Measurements from ENCODE around the gene EPHB2. TPM values are rescaled to one million over a fixed set of nuclear protein-coding genes. Genes with fewer than 3 reads are reported as not detected.

Gene EPHB2
- total RNA-seq, 2 donors from 2014 or later = not detected

GRCh38 chr1:22906968-22907367, 196.3 kb downstream of the EPHB2 start:
- ATAC-seq = no peak
- Mint-ChIP-seq H3K27me3 (peaks cover 8 to 9% of the 10 kb centered on the region in 2 donors), H3K4me1 (ENCODE audit: low read depth in 2 of 2) (no peaks in the 10 kb centered on the region), H3K9me3 (no peaks in the 10 kb centered on the region), H3K4me3 (no peak overlapping the region), H3K27ac (no peak overlapping the region), H3K36me3 (no peaks in the 10 kb centered on the region)
- DNase-seq (ENCODE audit: low spot score) = no peak

GRCh38 chr1:22907528-22907927, 196.9 kb downstream of the EPHB2 start:
- Mint-ChIP-seq H3K9me3 (no peaks in the 10 kb centered on the region), H3K4me3 (no peak overlapping the region), H3K36me3 (no peaks in the 10 kb centered on the region), H3K27me3 (peaks cover 4 to 5% of the 10 kb centered on the region in 2 donors), H3K27ac (no peak overlapping the region), H3K4me1 (ENCODE audit: low read depth in 2 of 2) (no peaks in the 10 kb centered on the region)
- DNase-seq (ENCODE audit: low spot score) = no peak
- no peak for ATAC-seq

- Mint-ChIP-seq H3K27me3 (peaks cover 0 to 3% of the 10 kb centered on the region in 2 donors), H3K4me1 (ENCODE audit: low read depth in 2 of 2) (no peaks in the 10 kb centered on the region), H3K27ac (no peak overlapping the region), H3K9me3 (no peaks in the 10 kb centered on the region), H3K4me3 (no peak overlapping the region), H3K36me3 (no peaks in the 10 kb centered on the region)
- DNase-seq (ENCODE audit: low spot score) (no peak), ATAC-seq (no peak)
These were observed 198.3 kb downstream of the EPHB2 start for GRCh38 chr1:22908880-22909426.

GRCh38 chr1:22910286-22910685, 199.6 kb downstream of the EPHB2 start:
- H3K36me3 Mint-ChIP-seq = no peaks in the 10 kb centered on the region
- H3K27ac Mint-ChIP-seq = no peak overlapping the region
- DNase-seq (ENCODE audit: low spot score) = no peak
- H3K4me1 Mint-ChIP-seq (ENCODE audit: low read depth in 2 of 2) = no peaks in the 10 kb centered on the region
- ATAC-seq = no peak
- no peaks in the 10 kb centered on the region for H3K9me3 Mint-ChIP-seq
- H3K4me3 Mint-ChIP-seq = no peak overlapping the region
- H3K27me3 Mint-ChIP-seq = peaks cover 0 to 5% of the 10 kb centered on the region in 2 donors

GRCh38 chr1:22910986-22911651, 200.5 kb downstream of the EPHB2 start:
- Mint-ChIP-seq H3K4me3 (no peak overlapping the region), H3K4me1 (ENCODE audit: low read depth in 2 of 2) (no peaks in the 10 kb centered on the region), H3K27me3 (peaks cover 0 to 10% of the 10 kb centered on the region in 2 donors), H3K36me3 (no peaks in the 10 kb centered on the region), H3K27ac (no peak overlapping the region), H3K9me3 (no peaks in the 10 kb centered on the region)
- DNase-seq (ENCODE audit: low spot score) (no peak), ATAC-seq (no peak)

GRCh38 chr1:22912311-22912710, 201.7 kb downstream of the EPHB2 start:
- Mint-ChIP-seq H3K36me3 (no peaks in the 10 kb centered on the region), H3K4me3 (no peak overlapping the region), H3K27me3 (peaks cover 0 to 10% of the 10 kb centered on the region in 2 donors), H3K27ac (no peak overlapping the region), H3K4me1 (ENCODE audit: low read depth in 2 of 2) (no peaks in the 10 kb centered on the region), H3K9me3 (no peaks in the 10 kb centered on the region)
- no peak for ATAC-seq
- DNase-seq (ENCODE audit: low spot score) = no peak

- Mint-ChIP-seq H3K27me3 (peaks cover 0 to 14% of the 10 kb centered on the region in 2 donors), H3K27ac (no peak overlapping the region)
- no peak for ATAC-seq
These were observed 202.9 kb downstream of the EPHB2 start for GRCh38 chr1:22913421-22914141.

GRCh38 chr1:22914156-22914555, 203.5 kb downstream of the EPHB2 start:
- H3K27ac Mint-ChIP-seq = no peak overlapping the region
- no peaks in the 10 kb centered on the region for H3K4me1 Mint-ChIP-seq (ENCODE audit: low read depth in 2 of 2)
- H3K4me3 Mint-ChIP-seq = no peak overlapping the region
- DNase-seq (ENCODE audit: low spot score) (no peak), ATAC-seq (no peak)
- peaks cover 0 to 14% of the 10 kb centered on the region in 2 donors for H3K27me3 Mint-ChIP-seq
- no peaks in the 10 kb centered on the region for H3K9me3 Mint-ChIP-seq
- no peaks in the 10 kb centered on the region for H3K36me3 Mint-ChIP-seq

More at GRCh38 chr1:22913421-22914141, 202.9 kb downstream of the EPHB2 start:
- no peak for DNase-seq (ENCODE audit: low spot score)
- no peaks in the 10 kb centered on the region for H3K4me1 Mint-ChIP-seq (ENCODE audit: low read depth in 2 of 2)
- H3K36me3 Mint-ChIP-seq = no peaks in the 10 kb centered on the region
- H3K9me3 Mint-ChIP-seq = no peaks in the 10 kb centered on the region
- H3K4me3 Mint-ChIP-seq = no peak overlapping the region

GRCh38 chr1:22914633-22915217, 204.1 kb downstream of the EPHB2 start:
- Mint-ChIP-seq H3K4me3 (no peak overlapping the region), H3K4me1 (ENCODE audit: low read depth in 2 of 2) (no peaks in the 10 kb centered on the region), H3K27ac (no peak overlapping the region), H3K36me3 (no peaks in the 10 kb centered on the region), H3K9me3 (no peaks in the 10 kb centered on the region), H3K27me3 (peaks cover 0 to 14% of the 10 kb centered on the region in 2 donors)
- no peak for ATAC-seq
- DNase-seq (ENCODE audit: low spot score) = no peak

- ATAC-seq (no peak), DNase-seq (ENCODE audit: low spot score) (no peak)
- no peaks in the 10 kb centered on the region for H3K36me3 Mint-ChIP-seq
- H3K4me3 Mint-ChIP-seq = no peak overlapping the region
- H3K27ac Mint-ChIP-seq = no peak overlapping the region
- no peaks in the 10 kb centered on the region for H3K9me3 Mint-ChIP-seq
- peaks cover 0 to 14% of the 10 kb centered on the region in 2 donors for H3K27me3 Mint-ChIP-seq
- no peaks in the 10 kb centered on the region for H3K4me1 Mint-ChIP-seq (ENCODE audit: low read depth in 2 of 2)
These were observed 204.6 kb downstream of the EPHB2 start for GRCh38 chr1:22915231-22915630.

- H3K36me3 Mint-ChIP-seq = no peaks in the 10 kb centered on the region
- H3K9me3 Mint-ChIP-seq = no peaks in the 10 kb centered on the region
- ATAC-seq = no peak
- H3K4me1 Mint-ChIP-seq (ENCODE audit: low read depth in 2 of 2) = no peaks in the 10 kb centered on the region
- H3K4me3 Mint-ChIP-seq = no peak overlapping the region
- H3K27ac Mint-ChIP-seq = no peak overlapping the region
- DNase-seq (ENCODE audit: low spot score) = no peak
- peaks cover 0 to 14% of the 10 kb centered on the region in 2 donors for H3K27me3 Mint-ChIP-seq
These were observed 205.3 kb downstream of the EPHB2 start for GRCh38 chr1:22915816-22916470.

- Mint-ChIP-seq H3K4me3 (no peak overlapping the region), H3K9me3 (no peaks in the 10 kb centered on the region), H3K27me3 (peaks cover 0 to 14% of the 10 kb centered on the region in 2 donors), H3K27ac (no peak overlapping the region), H3K4me1 (ENCODE audit: low read depth in 2 of 2) (no peaks in the 10 kb centered on the region), H3K36me3 (no peaks in the 10 kb centered on the region)
- ATAC-seq = no peak
- no peak for DNase-seq (ENCODE audit: low spot score)
These were observed 205.8 kb downstream of the EPHB2 start for GRCh38 chr1:22916471-22916820.

GRCh38 chr1:22917989-22918388, 207.3 kb downstream of the EPHB2 start:
- no peaks in the 10 kb centered on the region for H3K9me3 Mint-ChIP-seq
- no peaks in the 10 kb centered on the region for H3K36me3 Mint-ChIP-seq
- H3K27me3 Mint-ChIP-seq = peaks cover 0 to 14% of the 10 kb centered on the region in 2 donors
- H3K4me3 Mint-ChIP-seq = no peak overlapping the region
- H3K27ac Mint-ChIP-seq = no peak overlapping the region
- no peak for DNase-seq (ENCODE audit: low spot score)
- no peaks in the 10 kb centered on the region for H3K4me1 Mint-ChIP-seq (ENCODE audit: low read depth in 2 of 2)
- ATAC-seq = no peak

GRCh38 chr1:22918644-22919043, 208.0 kb downstream of the EPHB2 start:
- no peak for DNase-seq (ENCODE audit: low spot score)
- Mint-ChIP-seq H3K4me1 (ENCODE audit: low read depth in 2 of 2) (no peaks in the 10 kb centered on the region), H3K36me3 (no peaks in the 10 kb centered on the region), H3K4me3 (no peak overlapping the region), H3K27ac (no peak overlapping the region), H3K9me3 (no peaks in the 10 kb centered on the region), H3K27me3 (peaks cover 0 to 11% of the 10 kb centered on the region in 2 donors)
- ATAC-seq = no peak
